GM13976 (cell line): Measurements from ENCODE around the gene LRP1B.
"Not testable (repeated sequence)": the region's sequence is repeated elsewhere in the genome, so short reads cannot be mapped to it uniquely, and the experiment has no call there.

Experiments used
- DNase-seq: peaks from one replicate; pipeline ENCODE4 v3.0.0; 2012; ENCODE audit warnings: low spot score
- CTCF ChIP-seq: IDR thresholded peaks from 2 replicates; pipeline ENCODE4 v1.5.1; 2012; ENCODE audit warnings: borderline replicate concordance, mild to moderate bottlenecking; ENCODE audit not compliant: insufficient read depth; ENCODE audit errors: extremely low read depth, missing control alignments, control extremely low read depth
- in situ Hi-C: fragments of 300-500 bp; cut with MboI; formaldehyde crosslinking; loops from one replicate; pipeline ENCODE4 v1.12.0; 2022; ENCODE audit warnings: low sequenced_read_pairs, mixed read lengths, inconsistent platforms; ENCODE audit not compliant: unreplicated experiment

LRP1B gene

GRCh38 chr2:140349695-140350094, 1781.1 kb downstream of the LRP1B start:
- no peak for TF ChIP-seq CTCF
- in situ Hi-C loops, result no loop called here
- DNase-seq, result no peak

- TF ChIP-seq CTCF, result no peak
- in situ Hi-C loops, result no loop called here
- no peak for DNase-seq
These were observed 1782.0 kb downstream of the LRP1B start for GRCh38 chr2:140348826-140349225.

DNA sequence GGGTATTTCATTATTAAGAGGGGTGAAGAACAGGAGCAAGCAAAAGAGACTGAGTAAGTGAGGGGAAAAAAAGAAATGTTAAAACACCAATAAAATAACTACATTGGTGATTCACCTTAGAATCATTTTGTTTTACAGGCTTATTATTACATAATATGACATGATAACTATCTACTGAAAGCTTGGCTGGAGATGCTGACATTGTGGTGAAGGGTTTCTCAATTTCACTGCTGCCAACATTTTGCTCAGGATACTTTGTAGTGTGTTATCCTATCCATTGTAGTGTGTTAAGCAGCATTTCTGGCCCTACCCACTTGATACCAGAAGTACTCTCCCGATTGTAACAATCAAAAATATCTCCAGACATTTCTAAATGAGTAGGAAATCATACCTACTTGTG, 1786.0 kb downstream of the LRP1B start:
- no peak for TF ChIP-seq CTCF
- in situ Hi-C loops, result no loop called here
- no peak for DNase-seq

DNA sequence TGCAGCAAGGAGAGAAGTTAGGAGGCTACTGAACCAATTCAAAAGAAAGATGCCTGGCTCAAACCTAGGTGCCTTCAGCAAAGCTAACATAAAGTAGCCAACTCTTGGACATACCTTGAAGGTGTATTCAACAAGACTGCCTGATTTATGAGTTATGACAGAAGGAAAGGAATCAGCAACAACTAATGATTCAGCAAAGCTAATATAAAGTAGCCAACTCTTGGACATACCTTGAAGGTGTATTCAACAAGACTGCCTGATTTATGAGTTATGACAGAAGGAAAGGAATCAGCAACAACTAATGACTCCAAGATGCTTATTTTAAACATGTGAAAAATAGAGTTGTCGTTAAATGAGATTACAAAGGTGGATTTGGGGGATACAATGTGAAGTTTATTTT, 1786.5 kb downstream of the LRP1B start:
- in situ Hi-C loops, DNase-seq: not testable (repeated sequence)

DNA sequence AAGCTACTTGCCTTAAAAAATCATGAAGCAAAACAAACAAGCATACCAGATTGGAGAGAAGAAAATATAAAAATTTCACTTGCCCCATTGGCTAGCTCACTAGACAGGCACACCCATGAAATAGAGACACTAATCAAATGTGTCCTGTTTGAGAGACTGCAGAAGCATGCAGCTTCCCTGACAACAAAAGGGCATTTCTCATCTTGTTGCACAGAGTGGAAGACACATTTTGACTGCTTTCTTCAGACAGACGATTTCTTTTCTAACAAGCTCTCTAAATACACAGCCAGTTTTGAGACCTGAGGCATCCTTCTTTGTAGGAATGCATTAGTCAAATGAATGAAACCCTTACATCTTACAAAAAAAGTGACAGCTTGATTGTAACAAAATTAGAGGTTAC, 1792.0 kb downstream of the LRP1B start:
- in situ Hi-C loops, result no loop called here
- DNase-seq, result no peak
- no peak for TF ChIP-seq CTCF

- TF ChIP-seq CTCF, result no peak
- in situ Hi-C loops, result no loop called here
- DNase-seq, result no peak
These were observed 1793.8 kb downstream of the LRP1B start for GRCh38 chr2:140337061-140337460.

GRCh38 chr2:140316345-140316744, 1814.5 kb downstream of the LRP1B start:
- TF ChIP-seq CTCF, result no peak
- DNase-seq, result no peak
- in situ Hi-C loops, result no loop called here
